HuH-7.5 (cell line): Measurements from ENCODE around the gene GNPTAB.
"Not testable (repeated sequence)": the region's sequence is repeated elsewhere in the genome, so short reads cannot be mapped to it uniquely, and the experiment has no call there.

Experiments used
- DNase-seq: peaks from one replicate; pipeline ENCODE4 v3.0.0; 2011; ENCODE audit warnings: low spot score

GNPTAB gene

DNA sequence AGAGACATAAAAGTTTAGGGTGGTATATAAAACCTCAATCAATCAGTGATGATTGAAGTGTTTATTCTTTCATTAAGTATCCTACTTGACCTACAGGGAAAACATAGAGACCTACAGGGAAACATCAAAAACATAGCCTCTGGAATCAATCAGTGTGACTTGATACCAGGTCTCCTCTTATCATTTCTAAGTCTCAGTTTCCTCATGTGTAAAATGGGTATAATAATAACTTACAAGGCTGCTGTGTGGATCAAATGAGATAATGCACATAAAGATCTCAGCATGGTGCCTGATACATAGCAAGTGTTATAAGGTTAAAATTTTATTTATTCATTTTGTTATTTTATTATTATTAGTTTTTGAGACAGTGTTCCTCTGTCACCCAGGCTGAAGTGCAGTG lies 22.2 kb upstream of the GNPTAB start:
- DNase-seq, result no peak

DNA sequence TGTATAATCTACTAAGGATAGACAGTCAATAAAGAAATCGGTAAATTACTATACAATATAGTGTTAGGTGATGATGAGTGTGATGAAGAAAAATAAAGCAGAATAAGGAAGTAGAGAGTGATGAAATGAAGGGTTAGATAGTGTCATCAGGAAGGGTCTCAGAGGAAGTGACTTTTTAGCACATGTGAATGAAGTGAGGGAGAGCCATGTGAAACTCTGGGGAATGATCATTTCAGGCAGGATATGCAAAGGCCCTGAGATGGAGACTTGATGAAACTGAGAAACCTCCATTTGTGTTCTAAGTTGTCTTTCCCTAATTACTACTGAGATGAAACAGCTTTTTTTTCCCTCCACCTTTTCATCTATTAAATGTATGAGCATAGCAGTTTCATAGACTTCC lies 19.4 kb upstream of the GNPTAB start:
- DNase-seq, result no peak

DNA sequence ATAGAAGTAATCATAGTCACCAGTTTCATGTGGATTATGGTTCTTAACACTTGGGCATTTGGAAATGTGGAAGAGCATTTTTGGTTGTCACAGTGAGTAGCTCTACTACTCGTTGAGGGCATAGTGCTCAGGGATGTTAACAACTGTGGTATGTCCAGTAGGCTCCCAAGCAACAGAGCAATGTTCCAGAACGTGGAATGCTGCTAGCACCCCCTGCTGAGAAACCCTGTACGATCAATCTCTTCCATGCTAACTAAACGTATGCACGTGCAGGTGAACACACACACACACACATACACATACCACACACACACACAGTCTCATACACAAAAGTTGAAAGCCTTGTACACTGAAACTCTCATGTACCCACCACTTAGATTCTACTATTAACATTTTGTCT lies 16.6 kb upstream of the GNPTAB start:
- DNase-seq, result no peak

DNA sequence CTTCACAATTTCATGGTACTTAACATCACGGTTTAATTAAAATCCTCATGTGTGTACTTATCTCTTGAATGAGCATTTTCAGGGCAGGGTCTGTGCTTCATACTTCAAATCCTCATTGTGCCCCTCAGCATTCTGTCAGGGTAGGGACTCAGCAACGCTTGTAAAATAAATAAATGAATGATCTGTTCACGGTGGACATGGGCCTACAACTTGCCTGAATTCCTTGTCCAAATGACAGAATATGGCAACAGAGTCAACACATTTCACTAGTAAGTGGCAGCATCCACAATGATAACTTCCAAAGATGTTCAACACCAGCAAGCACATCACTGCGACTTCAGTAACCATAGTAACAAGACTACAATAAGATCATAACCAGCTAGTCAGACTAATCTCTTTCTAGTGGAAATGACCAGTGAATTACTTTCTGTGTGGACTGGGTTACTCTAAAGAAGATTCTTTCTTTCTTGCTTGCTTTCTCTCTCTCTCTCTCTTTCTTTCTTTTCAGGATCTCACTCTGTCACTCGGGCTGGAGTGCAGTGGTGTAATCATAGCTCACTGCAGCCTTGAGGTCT lies 14.5 kb upstream of the GNPTAB start:
- DNase-seq, result no peak

DNA sequence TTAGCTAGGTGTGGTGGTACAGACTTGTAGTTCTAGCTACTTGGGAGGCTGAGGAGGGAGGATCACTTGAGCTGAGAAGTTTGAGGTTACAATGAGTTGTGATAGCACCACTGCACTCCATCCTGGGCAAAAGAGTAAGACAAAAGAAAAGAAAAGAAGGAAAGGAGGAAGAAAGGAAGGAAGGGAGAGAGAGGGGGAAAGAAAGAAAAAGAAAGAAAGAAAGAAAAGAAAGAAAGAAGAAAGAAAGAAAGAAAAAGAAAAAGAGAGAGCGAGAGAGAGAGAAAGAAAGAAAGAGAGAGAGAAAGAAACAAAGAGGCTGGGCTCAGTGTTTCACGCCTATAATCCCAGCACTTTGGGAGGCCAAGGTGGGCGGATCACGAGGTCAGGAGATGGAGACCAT lies 10.3 kb upstream of the GNPTAB start:
- no peak for DNase-seq

DNA sequence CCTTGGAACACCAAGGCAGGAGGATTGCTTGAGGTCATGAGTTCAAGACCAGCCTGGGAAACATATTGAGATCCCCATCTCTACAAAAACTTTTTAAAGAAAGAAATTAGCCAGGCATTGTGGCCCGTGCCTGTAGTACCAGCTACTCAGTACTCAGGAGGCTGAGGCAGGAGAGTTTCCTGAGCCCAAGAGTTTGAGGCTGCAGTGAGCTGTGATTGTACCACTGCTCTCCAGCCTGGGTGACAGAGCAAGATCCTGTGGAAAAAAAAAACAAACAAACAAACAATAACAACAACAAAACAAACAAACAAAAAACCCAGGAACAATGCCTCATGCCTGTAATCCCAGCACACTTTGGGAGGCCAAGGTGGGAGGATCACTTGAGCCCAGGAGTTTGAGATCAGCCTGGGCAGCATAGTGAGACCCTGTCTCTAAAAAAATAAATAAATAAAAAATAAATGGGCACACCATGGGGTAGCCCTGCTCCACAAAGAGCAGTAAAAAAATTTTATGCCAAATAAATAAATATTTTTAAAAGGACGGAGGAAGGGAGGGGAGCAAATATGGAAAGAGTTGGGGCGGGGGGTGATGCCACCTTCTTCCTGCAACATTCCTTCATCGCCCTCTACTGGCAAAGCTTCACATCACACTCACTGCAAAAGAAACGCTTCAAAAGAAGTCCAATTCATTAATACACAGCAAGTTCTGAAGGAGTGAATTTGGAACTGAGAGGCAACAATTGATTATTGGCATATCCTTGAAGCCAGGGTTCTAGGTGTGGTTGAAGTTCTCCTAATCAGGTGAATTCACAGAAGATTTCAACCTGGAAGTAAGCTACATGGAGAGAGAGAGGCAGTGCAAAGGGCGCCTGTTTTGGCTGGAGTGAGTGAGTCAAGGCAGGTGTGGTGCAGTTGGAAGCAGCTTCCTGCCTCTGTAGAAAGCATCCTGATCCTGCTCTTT lies 8.8 kb upstream of the GNPTAB start:
- DNase-seq, result no peak

DNA sequence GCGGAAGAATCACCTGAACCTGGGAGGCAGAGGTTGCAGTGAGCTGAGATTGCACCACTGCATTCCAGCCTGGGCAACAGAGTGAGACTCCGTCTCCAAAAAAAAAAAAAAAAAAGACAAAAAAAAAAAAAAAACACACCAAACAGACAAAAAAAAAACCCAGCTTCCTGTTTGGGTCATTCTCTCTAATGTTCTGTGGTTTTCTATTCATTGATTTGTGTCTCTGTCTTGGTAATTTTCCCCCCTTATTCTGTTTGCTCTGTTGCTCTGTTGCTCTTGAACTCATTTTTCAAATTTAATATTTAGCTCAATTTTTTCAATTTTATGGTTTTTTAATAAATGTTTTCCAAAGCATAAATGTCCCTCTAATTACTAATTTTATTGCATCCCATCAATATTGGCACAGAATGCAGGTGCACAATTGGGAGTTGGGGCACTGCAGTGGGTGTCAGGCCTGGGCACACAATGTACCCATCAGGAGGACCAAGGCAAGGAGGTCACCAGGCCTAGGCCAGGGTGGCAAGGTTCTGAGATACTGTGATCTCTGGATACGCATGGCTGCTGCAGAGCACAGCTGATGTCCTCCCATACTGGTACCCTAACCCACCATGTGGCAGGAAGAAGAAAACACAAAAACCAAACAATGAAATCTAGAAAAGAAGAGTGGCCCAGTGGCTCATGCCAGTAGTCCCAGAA lies 8.0 kb upstream of the GNPTAB start:
- DNase-seq, result no peak

DNA sequence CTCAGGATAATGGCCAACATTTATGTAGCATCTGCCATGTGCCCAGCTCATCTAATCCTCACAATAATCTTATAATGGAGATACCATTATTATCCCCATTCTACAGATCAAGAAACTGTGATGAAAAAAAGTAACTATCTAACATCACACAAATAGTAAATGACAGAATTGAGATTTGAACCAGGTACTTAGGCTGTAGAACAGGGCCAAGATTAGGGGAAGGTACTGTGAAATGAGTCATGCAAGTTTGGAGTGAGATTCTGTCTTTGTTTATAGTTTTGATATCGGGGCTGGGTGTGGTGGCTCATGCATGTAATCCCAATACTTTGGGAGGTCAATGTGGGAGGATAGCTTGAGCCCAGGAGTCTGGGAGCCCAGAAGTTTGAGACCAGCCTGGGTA lies 1.3 kb upstream of the GNPTAB start:
- DNase-seq, result no peak

DNA sequence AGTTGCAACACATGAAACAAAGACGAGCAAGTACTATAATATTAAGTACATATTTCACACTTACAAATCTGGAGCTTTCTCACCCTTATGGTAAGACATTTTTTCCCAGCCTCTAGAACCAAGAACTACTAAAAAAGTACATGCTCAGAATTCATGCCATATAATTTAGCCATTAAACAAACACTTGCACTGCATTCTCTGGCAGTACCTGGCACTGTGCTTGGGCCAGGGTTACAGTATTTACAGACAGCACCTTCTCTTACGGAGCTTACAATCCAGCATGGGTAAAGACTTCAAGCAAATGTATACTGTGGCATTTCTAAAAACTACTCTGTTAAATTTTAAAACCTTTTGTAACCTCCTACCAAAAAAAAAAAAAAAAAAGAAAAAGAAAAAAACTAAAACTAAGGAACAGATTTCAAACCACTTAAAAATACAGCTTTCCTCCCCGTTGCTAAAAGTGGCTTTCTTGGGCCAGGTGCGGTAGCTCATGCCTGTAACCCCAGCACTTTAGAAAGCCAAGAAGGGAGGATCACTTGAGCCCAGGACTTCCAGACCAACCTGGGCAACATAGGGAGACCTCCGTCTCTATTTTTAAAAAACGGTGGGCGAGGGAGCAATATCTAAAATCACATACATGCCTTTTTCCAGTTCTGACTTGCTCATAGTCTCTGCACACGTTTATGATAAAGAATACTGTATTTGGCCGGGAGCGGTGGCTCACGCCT lies 956 bp downstream of the GNPTAB start:
- DNase-seq, result no peak

DNA sequence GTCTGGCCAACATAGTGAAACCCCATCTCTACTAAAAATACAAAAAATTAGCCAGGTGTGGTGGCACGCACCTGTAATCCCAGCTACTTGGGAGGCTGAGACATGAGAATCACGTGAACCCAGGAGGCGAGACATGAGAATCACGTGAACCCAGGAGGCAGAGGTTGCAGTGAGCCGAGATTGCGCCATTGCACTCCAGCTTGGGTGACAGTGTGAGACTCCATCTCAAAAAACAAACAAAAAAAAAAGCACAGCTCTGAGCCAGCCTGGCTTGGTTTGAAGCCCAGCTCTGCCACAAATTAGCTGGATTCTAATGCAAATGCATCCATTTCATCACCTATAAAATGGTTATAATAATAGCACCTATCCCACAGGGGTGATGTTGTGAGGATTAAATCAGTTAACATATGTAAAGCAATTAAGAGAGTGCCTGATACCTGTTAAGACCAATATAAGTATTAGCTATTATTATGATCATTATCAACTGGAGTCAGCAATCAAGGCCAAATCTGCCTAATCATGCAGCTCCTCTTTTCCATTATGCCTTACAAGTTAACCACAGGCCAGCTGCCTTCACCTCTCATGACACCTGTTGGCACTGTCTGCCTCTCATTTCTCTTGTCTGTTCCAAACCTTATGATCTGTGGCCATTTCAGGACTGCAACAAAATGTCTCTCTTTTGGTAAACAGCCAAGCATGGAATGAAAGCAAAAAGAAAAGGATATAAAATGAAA lies 2.1 kb downstream of the GNPTAB start:
- no peak for DNase-seq

DNA sequence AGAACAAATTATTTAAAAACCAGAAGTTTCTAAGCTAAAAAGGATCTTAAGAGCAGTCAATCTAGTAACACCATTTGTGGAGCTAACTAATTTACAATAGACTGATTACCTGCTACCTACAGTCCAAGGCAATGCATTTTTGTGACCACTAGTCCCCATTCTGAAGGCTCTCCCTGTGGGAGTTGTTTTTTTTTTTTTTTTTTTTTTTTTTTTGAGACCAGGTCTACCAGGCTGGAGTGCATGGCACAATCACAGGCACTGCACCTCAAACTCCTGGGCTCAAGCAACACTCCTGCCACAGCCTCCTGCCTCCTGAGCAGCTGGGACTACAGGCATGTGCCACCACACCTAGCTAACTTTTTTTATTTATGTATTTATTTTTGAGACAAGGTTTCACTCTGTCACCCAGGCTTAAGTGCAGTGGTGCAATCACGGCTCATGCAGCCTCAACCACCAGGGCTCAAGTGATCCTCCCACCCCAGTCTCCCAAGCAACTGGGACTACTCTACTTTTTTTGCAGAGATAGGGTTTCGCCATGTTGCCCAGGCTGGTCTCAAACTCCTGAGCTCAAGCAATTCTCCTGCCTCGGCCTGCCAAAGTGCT lies 3.9 kb downstream of the GNPTAB start:
- no peak for DNase-seq

DNA sequence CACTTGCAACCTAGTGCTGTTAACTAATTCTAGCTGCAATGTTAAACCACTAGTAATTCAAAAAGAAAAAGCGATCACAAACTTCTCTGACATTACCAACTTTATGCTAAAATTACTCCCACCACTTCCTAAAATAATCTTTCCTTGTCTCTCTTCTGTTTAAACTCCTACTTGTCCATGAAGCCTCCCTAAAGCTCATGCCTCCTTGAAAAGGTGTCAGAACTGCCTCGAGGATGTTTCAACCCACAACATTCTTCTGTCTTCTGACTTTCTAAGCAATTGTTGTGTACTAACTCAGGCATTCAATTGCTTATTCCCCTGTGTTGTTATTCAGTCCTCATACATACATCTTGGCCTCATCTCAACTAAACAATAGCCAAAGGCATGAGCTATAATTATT lies 5.9 kb downstream of the GNPTAB start:
- DNase-seq, result no peak

DNA sequence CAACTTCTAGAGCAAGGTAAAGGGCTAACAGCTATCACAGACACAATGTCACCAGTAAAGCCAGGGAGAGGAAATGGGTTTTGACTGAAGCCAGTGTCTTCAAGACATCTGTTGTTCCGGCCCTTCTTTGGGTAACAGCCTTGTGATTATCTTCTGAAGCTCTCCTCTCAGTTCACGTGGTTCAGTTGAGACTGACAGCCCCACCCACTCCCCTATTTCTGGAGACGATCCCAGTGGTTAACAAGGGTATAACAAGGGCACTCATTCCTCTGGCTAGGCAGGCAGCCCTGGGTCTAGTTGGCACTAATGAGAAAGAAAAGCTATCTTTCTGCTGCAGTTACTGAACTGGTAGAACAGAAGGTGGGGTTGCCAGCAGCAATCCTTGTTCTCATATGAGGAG lies 6.9 kb downstream of the GNPTAB start:
- DNase-seq, result no peak

DNA sequence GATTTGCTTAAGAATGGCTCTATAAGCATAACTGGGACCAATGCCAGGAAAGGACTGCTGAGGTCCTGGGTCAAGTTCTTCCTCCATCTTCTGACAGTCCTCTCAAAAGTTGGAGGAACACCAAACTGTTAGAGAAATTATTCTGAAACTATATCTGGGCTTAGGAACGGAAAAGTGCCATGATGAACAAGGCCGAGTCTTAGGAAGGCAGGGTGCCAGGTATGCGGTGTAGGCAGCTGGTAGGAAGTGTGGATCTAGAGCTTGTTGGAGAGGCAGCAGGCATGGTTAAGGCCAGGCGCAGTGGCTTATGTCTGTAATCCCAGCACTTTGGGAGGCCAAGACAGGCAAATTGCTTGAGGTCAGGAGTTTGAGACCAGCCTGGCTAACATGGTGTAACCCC lies 7.7 kb downstream of the GNPTAB start:
- DNase-seq, result no peak

DNA sequence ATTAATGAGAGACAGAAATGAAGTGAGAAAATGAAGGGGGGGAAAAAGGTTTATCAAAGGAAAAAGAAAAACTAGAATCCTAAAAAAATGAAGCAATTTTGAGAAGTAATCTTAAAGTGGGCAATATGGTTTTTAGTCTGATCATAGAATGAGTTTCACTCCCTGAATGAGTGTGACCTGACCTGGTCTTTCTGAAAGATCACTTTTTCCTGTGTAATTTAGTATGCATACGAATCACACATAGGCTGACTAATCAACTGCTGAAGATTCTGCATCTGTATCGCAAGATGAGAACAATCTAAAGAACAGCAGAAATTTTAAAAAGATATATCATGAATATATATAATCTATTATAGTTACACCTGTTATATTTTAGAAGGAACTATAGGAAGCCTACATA lies 11.3 kb downstream of the GNPTAB start:
- no peak for DNase-seq

DNA sequence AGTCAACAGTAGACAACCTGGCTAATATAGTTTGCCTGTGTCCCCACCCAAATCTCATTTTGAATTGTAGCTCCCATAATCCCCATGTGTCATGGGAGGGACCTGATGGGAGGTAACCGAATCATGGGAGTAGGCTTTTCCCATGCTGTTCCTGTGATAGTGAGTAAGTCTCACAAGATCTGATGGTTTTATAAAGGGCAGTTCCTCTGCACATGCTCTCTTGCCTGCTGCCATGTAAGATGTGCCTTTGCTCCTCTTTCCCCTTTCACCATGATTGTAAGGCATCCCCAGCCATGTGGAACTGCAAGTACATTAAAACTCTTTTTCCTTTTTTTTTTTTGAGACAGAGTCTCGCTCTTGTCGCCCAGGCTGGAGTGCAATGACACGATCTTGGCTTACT lies 12.1 kb downstream of the GNPTAB start:
- DNase-seq, result not testable (repeated sequence)

DNA sequence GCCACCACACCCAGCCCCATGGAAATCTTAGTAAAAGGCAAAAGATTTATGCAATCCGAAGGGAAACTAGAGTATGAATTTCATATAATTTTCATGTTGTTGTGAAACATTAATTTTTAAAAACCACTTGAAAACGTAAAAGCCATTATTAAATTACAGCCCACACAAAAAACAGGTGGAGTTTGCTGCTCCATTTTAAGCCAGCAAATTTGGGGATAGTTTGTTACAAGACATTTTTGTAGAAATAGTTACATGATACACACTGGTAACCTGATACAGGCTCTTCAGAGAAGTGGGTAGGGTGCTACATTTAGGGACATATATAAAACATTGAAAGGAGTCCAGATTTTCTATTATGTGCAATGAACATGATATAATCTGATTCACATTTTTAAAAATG lies 17.6 kb downstream of the GNPTAB start:
- no peak for DNase-seq

DNA sequence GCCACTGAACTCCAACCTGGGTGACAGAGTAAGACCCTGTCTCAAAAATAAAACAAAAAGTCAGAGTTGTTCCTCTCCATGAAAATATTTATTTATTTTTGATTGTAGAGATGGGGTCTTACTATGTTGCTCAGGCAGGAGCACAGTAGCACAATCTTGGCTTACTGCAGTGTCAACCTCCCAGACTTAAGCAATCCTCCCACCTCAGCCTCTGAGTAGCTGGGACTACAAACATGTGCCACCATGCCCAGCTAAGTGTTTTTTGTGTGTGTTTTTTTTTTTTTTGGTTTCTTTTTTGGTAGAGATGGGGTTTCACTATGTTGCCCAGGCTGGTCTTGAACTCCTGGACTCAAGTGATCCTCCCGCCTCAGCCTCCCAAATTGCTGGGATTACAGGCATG lies 18.0 kb downstream of the GNPTAB start:
- DNase-seq, result not testable (repeated sequence)

DNA sequence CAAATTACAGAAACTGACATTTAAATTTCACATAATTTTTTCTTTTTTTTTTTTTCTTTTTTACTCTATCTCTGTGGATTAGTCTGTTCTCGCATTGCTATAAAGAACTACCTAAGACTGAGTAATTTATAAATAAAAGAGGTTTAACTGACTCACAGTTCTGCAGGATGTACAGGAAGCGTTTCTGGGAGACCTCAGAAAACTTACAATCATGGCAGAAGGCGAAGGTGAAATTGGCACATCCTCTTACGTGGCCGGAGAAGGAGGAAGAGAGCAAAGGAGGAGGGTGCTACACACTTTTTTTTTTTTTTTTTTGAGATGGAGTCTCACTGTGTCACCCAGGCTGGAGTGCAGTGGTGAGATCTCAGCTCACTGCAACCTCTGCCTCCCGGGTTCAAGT lies 19.4 kb downstream of the GNPTAB start:
- not testable (repeated sequence) for DNase-seq

DNA sequence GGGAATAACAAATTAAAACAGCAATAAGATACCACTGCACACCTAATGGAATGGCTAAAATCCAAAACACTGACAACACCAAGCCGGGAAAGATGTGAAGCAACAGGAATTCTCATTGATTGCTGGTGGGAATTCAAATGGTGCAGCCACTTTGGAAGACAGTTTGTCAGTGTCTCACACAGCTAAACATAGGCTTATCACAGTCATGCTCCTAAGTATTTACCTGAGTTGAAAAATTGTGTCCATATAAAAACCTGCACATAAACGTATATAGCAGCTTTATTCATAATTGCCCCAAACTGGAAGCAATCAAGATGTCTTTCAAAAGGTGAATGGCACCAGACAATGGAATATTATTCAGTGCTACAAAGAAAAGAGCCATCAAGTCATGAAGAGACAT lies 21.6 kb downstream of the GNPTAB start:
- DNase-seq, result no peak

DNA sequence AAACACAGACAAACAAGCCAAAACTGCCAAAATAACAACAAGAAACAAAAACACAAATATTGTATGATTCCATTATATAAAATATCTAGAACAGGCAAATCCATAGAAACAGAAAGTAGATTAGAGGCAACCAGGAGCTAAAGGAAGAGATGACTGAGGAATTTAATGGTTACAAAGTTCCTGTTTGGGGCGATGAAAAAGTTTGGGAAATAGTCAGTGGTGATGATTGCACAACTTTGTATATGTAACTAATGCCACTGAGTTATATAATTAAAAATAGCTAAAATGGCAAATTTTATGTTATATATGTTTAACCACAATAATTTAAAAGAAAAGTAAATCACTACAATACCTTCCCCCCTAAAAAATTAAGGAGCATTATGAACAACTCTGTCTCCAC lies 24.5 kb downstream of the GNPTAB start:
- no peak for DNase-seq
